WTC11 (cell line): ENCODE results near the gene ZNF14.

Experiments
- CDX4 ChIP-seq: fragments of 250-450 bp; sonication (Bioruptor Pico); IDR thresholded peaks from 2 replicates; pipeline ENCODE4 v1.9.0; 2021; ENCODE audit warnings: moderate library complexity, mild to moderate bottlenecking, inconsistent platforms, borderline replicate concordance
- CTCF ChIP-seq: fragments of 200-600 bp; IDR thresholded peaks from 2 replicates; pipeline ENCODE4 v1.8.0; 2022; ENCODE audit warnings: antibody characterized with exemption
- FOXK1 ChIP-seq: sonication (generic); formaldehyde crosslinking; IDR thresholded peaks from 2 replicates; pipeline ENCODE4 v1.8.0; 2022; ENCODE audit warnings: mild to moderate bottlenecking, moderate library complexity, missing genetic modification reagents
- NFYB ChIP-seq: sonication (generic); formaldehyde crosslinking; conservative IDR thresholded peaks from 2 replicates; pipeline ENCODE4 v1.8.0; 2022; ENCODE audit warnings: low read depth, missing genetic modification reagents
- STAT6 ChIP-seq: sonication (generic); formaldehyde crosslinking; conservative IDR thresholded peaks from 2 replicates; pipeline ENCODE4 v1.8.1; 2023; ENCODE audit warnings: mild to moderate bottlenecking, low read depth, missing genetic modification reagents, moderate library complexity
- TCF7 ChIP-seq: sonication (generic); formaldehyde crosslinking; IDR thresholded peaks from 2 replicates; pipeline ENCODE4 v1.8.0; 2022; ENCODE audit warnings: mild to moderate bottlenecking, low read depth, missing genetic modification reagents, moderate library complexity
- ZNF425 ChIP-seq: fragments of 250-450 bp; sonication (Bioruptor Pico); conservative IDR thresholded peaks from 2 replicates; pipeline ENCODE4 v1.9.0; 2021; ENCODE audit warnings: mild to moderate bottlenecking
- TF ChIP-seq, protein P1 (sequence below): sonication (generic); formaldehyde crosslinking; IDR thresholded peaks from 2 replicates; pipeline ENCODE4 v1.8.0; 2022; ENCODE audit warnings: mild to moderate bottlenecking, missing genetic modification reagents

GRCh38 chr19:19691683-19692082 lies 41.2 kb downstream of the ZNF14 start:
- TF ChIP-seq CTCF (no peak), ZNF425 (no peak), NFYB (CRISPR knock-in tag) (no peak), TCF7 (CRISPR knock-in tag) (no peak), CDX4 (CRISPR knock-in tag) (no peak), STAT6 (CRISPR knock-in tag) (no peak), FOXK1 (CRISPR knock-in tag) (no peak)
- TF ChIP-seq, protein P1, sequence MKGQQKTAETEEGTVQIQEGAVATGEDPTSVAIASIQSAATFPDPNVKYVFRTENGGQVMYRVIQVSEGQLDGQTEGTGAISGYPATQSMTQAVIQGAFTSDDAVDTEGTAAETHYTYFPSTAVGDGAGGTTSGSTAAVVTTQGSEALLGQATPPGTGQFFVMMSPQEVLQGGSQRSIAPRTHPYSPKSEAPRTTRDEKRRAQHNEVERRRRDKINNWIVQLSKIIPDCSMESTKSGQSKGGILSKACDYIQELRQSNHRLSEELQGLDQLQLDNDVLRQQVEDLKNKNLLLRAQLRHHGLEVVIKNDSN, result no peak
